A673 (cell line): ENCODE measurements around the gene PPCDC.

ENCODE experiments used
- CTCF ChIP-seq: fragments of 300-800, 200-600 bp; sonication (generic); conservative IDR thresholded peaks from 2 replicates; pipeline ENCODE4 v1.5.1; 2017; ENCODE audit warnings: low read depth, mild to moderate bottlenecking, antibody characterized with exemption, low read length, moderate library complexity, mixed read lengths
- EZH2 ChIP-seq: fragments of 200-600 bp; sonication (generic); IDR thresholded peaks from 2 replicates; pipeline ENCODE4 v1.6.1; 2017; ENCODE audit warnings: borderline replicate concordance, low read depth, mild to moderate bottlenecking, mixed read lengths, antibody characterized with exemption, low read length; ENCODE audit not compliant: poor library complexity, severe bottlenecking

- TF ChIP-seq CTCF = no peak
- TF ChIP-seq EZH2 = no peak
Measured at GRCh38 chr15:74994236-74994635, 29.2 kb upstream of the PPCDC start.
